Lower leg skin (tissue), 4 donors: ENCODE data around the gene EML6. TPM values are rescaled to one million over a fixed set of nuclear protein-coding genes. Genes with fewer than 3 reads are reported as not detected.

Source experiments
- DNase-seq, 2 donors: peaks; one replicate each; pipeline ENCODE4 v3.0.0-alpha.2; 2019; ENCODE audit warnings: low spot score in 2 of 2
- H3K4me3 ChIP-seq: fragments of 200-600 bp; sonication (generic); 2 replicates; pipeline ENCODE4 v1.5.1; 2017; ENCODE audit warnings: mild to moderate bottlenecking, low read depth; ENCODE audit not compliant: poor library complexity, severe bottlenecking
- CTCF ChIP-seq, 3 donors: fragments of 450-650 bp; IDR thresholded peaks; one replicate each; pipeline ENCODE4 v1.5.1; 2016; ENCODE audit warnings: antibody characterized with exemption in 3 of 3, mild to moderate bottlenecking in 3 of 3, moderate library complexity in 2 of 3
- POLR2A ChIP-seq, 2 donors: fragments of 450-650 bp; IDR thresholded peaks; one replicate each; pipeline ENCODE4 v1.6.1; 2016 to 2017; ENCODE audit warnings: antibody characterized with exemption in 2 of 2, mild to moderate bottlenecking in 1 of 2, moderate library complexity in 1 of 2
- WGBS, 2 donors: methylation state at CpG; one replicate each; pipeline ENCODE4 v1.1.5; 2018; 5-methylcytosine and 5-hydroxymethylcytosine counted together
- intact Hi-C: fragments of 100-400 bp; cut with DNase I; formaldehyde crosslinking; loops from one replicate; pipeline ENCODE4 v1.15.0; 2023; ENCODE audit warnings: low total_unique reads
- total RNA-seq, 4 donors: library from RNA; depleted of rRNA; stranded (reverse); fragments of >200 nt; gene quantifications; one replicate each; pipeline ENCODE4 v1.1.0, GENCODE V29; 2016

Gene EML6
- total RNA-seq, 4 donors from 2014 or later, result 1.8 to 4.4 (median 3.3) TPM

GRCh38 chr2:54897420-54898310 is 174.2 kb downstream of the EML6 start:
- no peak for TF ChIP-seq CTCF (IDR thresholded peaks at IDR 0.05)
- no peak for TF ChIP-seq POLR2A (IDR thresholded peaks at IDR 0.05)
- 66 to 67% methylated on average over 11 of the region's 11 CpGs for WGBS, 2 donors
- intact Hi-C loops, result no loop called here
- no peak for DNase-seq
- H3K4me3 ChIP-seq, result no peak overlapping the region

GRCh38 chr2:54898456-54899226 is 175.2 kb downstream of the EML6 start:
- 82 to 87% methylated on average over 7 of the region's 7 CpGs for WGBS, 2 donors
- no peak overlapping the region for H3K4me3 ChIP-seq
- intact Hi-C loops, result no loop called here
- no peak for DNase-seq
- TF ChIP-seq POLR2A (IDR thresholded peaks at IDR 0.05), result no peak
- TF ChIP-seq CTCF (IDR thresholded peaks at IDR 0.05), result no peak

GRCh38 chr2:54899576-54900200 is 176.2 kb downstream of the EML6 start:
- TF ChIP-seq CTCF (IDR thresholded peaks at IDR 0.05), result no peak
- no peak for TF ChIP-seq POLR2A (IDR thresholded peaks at IDR 0.05)
- intact Hi-C loops, result no loop called here
- DNase-seq, result no peak
- WGBS, 2 donors, result 75 to 89% methylated on average over 5 of the region's 5 CpGs
- no peak overlapping the region for H3K4me3 ChIP-seq

- no peak overlapping the region for H3K4me3 ChIP-seq
- DNase-seq, result no peak
- WGBS, 2 donors, result 68 to 72% methylated on average over 9 of the region's 9 CpGs
- TF ChIP-seq CTCF (IDR thresholded peaks at IDR 0.05) (no peak), POLR2A (IDR thresholded peaks at IDR 0.05) (no peak)
- intact Hi-C loops, result no loop called here
These were observed 177.9 kb downstream of the EML6 start for GRCh38 chr2:54901224-54901986.

- no peak overlapping the region for H3K4me3 ChIP-seq
- intact Hi-C loops, result no loop called here
- no peak for TF ChIP-seq CTCF (IDR thresholded peaks at IDR 0.05)
- TF ChIP-seq POLR2A (IDR thresholded peaks at IDR 0.05), result no peak
- 83 to 93% methylated on average over 7 of the region's 7 CpGs for WGBS, 2 donors
- DNase-seq, result no peak
These were observed 179.3 kb downstream of the EML6 start for GRCh38 chr2:54902763-54903162.
